ENCODE measurements around the gene CNOT11. TPM values are rescaled to one million over a fixed set of nuclear protein-coding genes. Genes with fewer than 3 reads are reported as not detected.
A peak's percentile ranks its signal among the peaks of the same experiment; 100 is the strongest.
"Not testable (repeated sequence)": the region's sequence is repeated elsewhere in the genome, so short reads cannot be mapped to it uniquely, and the experiment has no call there.

Gene CNOT11
- total RNA-seq, 2 experiments from 2014 or later = 39.4 to 46.8 TPM

- Histone ChIP-seq H3K9me3 (ENCODE audit: control insufficient read depth in 1 of 2, insufficient read depth in 1 of 2, low read length in 2 of 2) (no peaks in the 10 kb centered on the region), H3K4me3 (ENCODE audit: low read length) (no peak overlapping the region), H3K27me3 (ENCODE audit: control insufficient read depth in 1 of 2, insufficient read depth in 2 of 2, low read length in 2 of 2) (no peaks in the 10 kb centered on the region), H3K27ac (ENCODE audit: low read depth in 1 of 2, low read length in 2 of 2) (peak overlapping the region; percentile 42 to 52), H3K36me3 (ENCODE audit: insufficient read depth, low read length) (peaks cover 3% of the 10 kb centered on the region), H3K4me1 (ENCODE audit: insufficient read depth, low read length) (peaks cover 48% of the 10 kb centered on the region)
- Mint-ChIP-seq H3K36me3 (ENCODE audit: low read depth) (peaks cover 19% of the 10 kb centered on the region), H3K9me3 (no peaks in the 10 kb centered on the region), H3K27me3 (no peaks in the 10 kb centered on the region), H3K4me1 (ENCODE audit: low read depth) (peaks cover 66% of the 10 kb centered on the region), H3K4me3 (peak overlapping the region; percentile 98), H3K27ac (peak overlapping the region; percentile 96)
- CTCF ChIA-PET = interaction anchor here (0.9 to 1.7 kb wide), 4 partner anchors 19 to 57 kb away, joined by 3 to 6 read pairs (median 4); no protein-coding TSS in a partner anchor
- peak in 5 of 14 experiments; percentile 9 to 80 (median 68) for DNase-seq
- intact Hi-C loops (cut with DNase I, micrococcal nuclease) = loop anchor here in 1 of 2 experiments (1.0 kb wide), 1 partner anchor 17 kb away; no protein-coding TSS in a partner anchor
- TF ChIP-seq CTCF (IDR thresholded peaks at IDR 0.05) = no peak
- peak; percentile 33 for ATAC-seq (ENCODE audit: poor library complexity)
- POLR2A ChIA-PET = interaction anchor here (0.7 to 2.4 kb wide), 8 partner anchors 11 to 58 kb away, joined by 3 to 33 read pairs (median 3); partner anchors contain the start of gene CNOT11
Measured at GRCh38 chr2:101310834-101311695, 58.4 kb downstream of the CNOT11 start.

GRCh38 chr2:101311696-101312017 is 59.0 kb downstream of the CNOT11 start:
- no peak for TF ChIP-seq CTCF (IDR thresholded peaks at IDR 0.05)
- ChIA-PET CTCF (interaction anchor here (0.9 to 1.7 kb wide), 4 partner anchors 19 to 58 kb away, joined by 3 to 6 read pairs (median 4); no protein-coding TSS in a partner anchor), POLR2A (interaction anchor here (0.7 to 2.4 kb wide), 7 partner anchors 11 to 59 kb away, joined by 3 to 33 read pairs (median 3); partner anchors contain the start of gene CNOT11)
- H3K4me3 ChIP-seq (ENCODE audit: low read length) = no peak overlapping the region
- H3K9me3 ChIP-seq (ENCODE audit: control insufficient read depth in 1 of 2, insufficient read depth in 1 of 2, low read length in 2 of 2) = no peaks in the 10 kb centered on the region
- H3K27me3 ChIP-seq (ENCODE audit: control insufficient read depth in 1 of 2, insufficient read depth in 2 of 2, low read length in 2 of 2) = no peaks in the 10 kb centered on the region
- peak in 1 of 14 experiments; percentile 46 for DNase-seq
- no peaks in the 10 kb centered on the region for H3K27me3 Mint-ChIP-seq
- peaks cover 13% of the 10 kb centered on the region for H3K36me3 Mint-ChIP-seq (ENCODE audit: low read depth)
- H3K4me1 Mint-ChIP-seq (ENCODE audit: low read depth) = peaks cover 66% of the 10 kb centered on the region
- peak overlapping the region; percentile 98 for H3K4me3 Mint-ChIP-seq
- peak overlapping the region; percentile 96 for H3K27ac Mint-ChIP-seq
- intact Hi-C loops (cut with DNase I, micrococcal nuclease) = loop anchor here (1.0 to 2.0 kb wide), 2 partner anchors 15 to 17 kb away; no protein-coding TSS in a partner anchor
- no peaks in the 10 kb centered on the region for H3K36me3 ChIP-seq (ENCODE audit: insufficient read depth, low read length)
- no peaks in the 10 kb centered on the region for H3K9me3 Mint-ChIP-seq
- peak overlapping the region in 1 of 2 donors; percentile 23 for H3K27ac ChIP-seq (ENCODE audit: low read depth in 1 of 2, low read length in 2 of 2)
- H3K4me1 ChIP-seq (ENCODE audit: insufficient read depth, low read length) = peaks cover 44% of the 10 kb centered on the region
- ATAC-seq (ENCODE audit: poor library complexity) = no peak

GRCh38 chr2:101316568-101316967 is 63.9 kb downstream of the CNOT11 start:
- H3K4me3 Mint-ChIP-seq; H3K9me3 Mint-ChIP-seq; H3K27me3 Mint-ChIP-seq; CTCF ChIA-PET; H3K27me3 ChIP-seq (ENCODE audit: control insufficient read depth in 1 of 2, insufficient read depth in 2 of 2, low read length in 2 of 2); H3K36me3 ChIP-seq (ENCODE audit: insufficient read depth, low read length); H3K4me3 ChIP-seq (ENCODE audit: low read length); ATAC-seq (ENCODE audit: poor library complexity); intact Hi-C loops (cut with DNase I, micrococcal nuclease); DNase-seq; H3K36me3 Mint-ChIP-seq (ENCODE audit: low read depth); H3K9me3 ChIP-seq (ENCODE audit: control insufficient read depth in 1 of 2, insufficient read depth in 1 of 2, low read length in 2 of 2); H3K27ac ChIP-seq (ENCODE audit: low read depth in 1 of 2, low read length in 2 of 2): not testable (repeated sequence)
- POLR2A ChIA-PET = interaction anchor here (0.6 to 1.2 kb wide), 4 partner anchors 8 to 17 kb away, joined by 3 to 4 read pairs (median 3); partner anchors contain the start of gene RNF149
- peak overlapping the region; percentile 19 for H3K27ac Mint-ChIP-seq
- peaks cover 19% of the 10 kb centered on the region for H3K4me1 ChIP-seq (ENCODE audit: insufficient read depth, low read length)
- H3K4me1 Mint-ChIP-seq (ENCODE audit: low read depth) = peaks cover 41% of the 10 kb centered on the region

Small RNA genes within 50 kb of the gene (microRNA-seq; reads per million reads assigned to microRNA genes)
- 5.1 reads per million, percentile 26 among the genes with 10 or more reads in this experiment for gene MIR5696 (ENCODE audit: borderline microRNAs expressed, borderline replicate concordance)

Other genes starting within 250 kb of the CNOT11 start
- 1 to 10 TPM; 1.0 to 1.8 TPM for gene TBC1D8, start 101.5 kb upstream of the CNOT11 start, total RNA-seq
- gene RNF149, start 55.8 kb downstream of the CNOT11 start, total RNA-seq = 100 to 1,000 TPM; 139 to 150 TPM
- under 1 TPM in 1 of 2 experiments, not detected in 1; 0.03 TPM for gene CREG2, start 134.6 kb downstream of the CNOT11 start, total RNA-seq
- gene RFX8, start 222.2 kb downstream of the CNOT11 start, total RNA-seq = 1 to 10 TPM in 1 of 2 experiments, under 1 TPM in 1; 0.67 to 1.1 TPM